ENCODE results near the gene BUB1. TPM values are rescaled to one million over a fixed set of nuclear protein-coding genes. Genes with fewer than 3 reads are reported as not detected.
"Not testable (repeated sequence)": the region's sequence is repeated elsewhere in the genome, so short reads cannot be mapped to it uniquely, and the experiment has no call there.

Gene BUB1
- total RNA-seq, 2 experiments from 2014 or later = 125 to 180 TPM

DNA sequence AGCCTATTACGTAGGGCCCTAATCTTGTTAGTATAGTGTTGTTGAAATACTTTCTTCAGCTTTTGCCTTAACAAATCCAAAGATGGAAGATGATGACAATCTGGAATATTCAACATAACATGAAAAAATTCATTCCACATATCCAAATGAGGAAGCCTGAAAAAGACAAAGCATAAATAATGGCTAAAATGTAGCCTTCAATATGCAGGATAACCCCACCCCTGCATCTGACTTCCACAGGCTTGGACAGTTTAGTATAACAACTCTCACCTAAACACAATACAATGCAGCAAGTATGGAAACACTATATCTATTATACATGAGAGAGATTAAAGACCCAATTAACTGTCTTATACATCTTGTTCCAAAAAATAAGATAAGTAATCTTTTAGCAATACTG lies 39.9 kb downstream of the BUB1 start:
- intact Hi-C loops (cut with micrococcal nuclease; ENCODE audit: unreplicated experiment) = no loop called here
- no peaks in the 10 kb centered on the region for H3K9me2 ChIP-seq (ENCODE audit: insufficient read depth, low read length)
- no peak overlapping the region for H3K4me3 ChIP-seq (ENCODE audit: low read depth, low read length, poor library complexity, severe bottlenecking)
- no peak for DNase-seq (ENCODE audit: low spot score)
- H3K4me1 ChIP-seq (ENCODE audit: insufficient read depth, low read length, poor library complexity, severe bottlenecking) = no peaks in the 10 kb centered on the region
- H3K4me2 ChIP-seq (ENCODE audit: low read length) = no peak overlapping the region
- H3K9me3 ChIP-seq (ENCODE audit: low read length) = no peaks in the 10 kb centered on the region
- ChIA-PET POLR2A (interaction anchor here (1.0 to 1.1 kb wide), 2 partner anchors 30 to 32 kb away, joined by 3 to 4 read pairs; no protein-coding TSS in a partner anchor), CTCF (ENCODE audit: unreplicated experiment) (no interaction called here)
- no peak for TF ChIP-seq CTCF (conservative IDR thresholded peaks at IDR 0.05; ENCODE audit: low read length)
- no peak overlapping the region for H3K27ac ChIP-seq (ENCODE audit: low read depth, low read length, poor library complexity, severe bottlenecking)
- no peak overlapping the region for H2AFZ ChIP-seq (ENCODE audit: low read length)
- H3K36me3 ChIP-seq (ENCODE audit: insufficient read depth, low read length) = peaks cover 79% of the 10 kb centered on the region
- H4K20me1 ChIP-seq (ENCODE audit: insufficient read depth, low read length) = no peaks in the 10 kb centered on the region
- no TSS peak for BruUV-seq (replicated peaks)
- peaks cover 4% of the 10 kb centered on the region; the same call in 1 of the 2 replicates for H3K79me2 ChIP-seq (ENCODE audit: insufficient read depth, low read depth, low read length)

GRCh38 chr2:110637093-110637492 lies 40.8 kb downstream of the BUB1 start:
- ChIA-PET CTCF (ENCODE audit: unreplicated experiment) (no interaction called here), POLR2A (interaction anchor here (1.1 kb wide), 1 partner anchor 33 kb away, joined by 4 read pairs; no protein-coding TSS in a partner anchor)
- Histone ChIP-seq H3K4me2 (ENCODE audit: low read length) (no peak overlapping the region), H2AFZ (ENCODE audit: low read length) (no peak overlapping the region), H3K4me3 (ENCODE audit: low read depth, low read length, poor library complexity, severe bottlenecking) (no peak overlapping the region), H4K20me1 (ENCODE audit: insufficient read depth, low read length) (no peaks in the 10 kb centered on the region), H3K9me2 (ENCODE audit: insufficient read depth, low read length) (no peaks in the 10 kb centered on the region), H3K27ac (ENCODE audit: low read depth, low read length, poor library complexity, severe bottlenecking) (no peak overlapping the region), H3K9me3 (ENCODE audit: low read length) (no peaks in the 10 kb centered on the region), H3K4me1 (ENCODE audit: insufficient read depth, low read length, poor library complexity, severe bottlenecking) (no peaks in the 10 kb centered on the region), H3K36me3 (ENCODE audit: insufficient read depth, low read length) (peaks cover 70% of the 10 kb centered on the region), H3K79me2 (ENCODE audit: insufficient read depth, low read depth, low read length) (no peaks in the 10 kb centered on the region)
- no peak for DNase-seq (ENCODE audit: low spot score)
- intact Hi-C loops (cut with micrococcal nuclease; ENCODE audit: unreplicated experiment) = no loop called here
- no TSS peak for BruUV-seq (replicated peaks)
- TF ChIP-seq EZH2phosphoT487 (IDR thresholded peaks at IDR 0.05; ENCODE audit: borderline replicate concordance, low read depth, low read length) = no peak
- TF ChIP-seq CTCF (conservative IDR thresholded peaks at IDR 0.05; ENCODE audit: low read length) = no peak

- DNase-seq (ENCODE audit: low spot score); POLR2A ChIA-PET; BruUV-seq (replicated peaks): not testable (repeated sequence)
Observed at GRCh38 chr2:110635949-110636628, 41.8 kb downstream of the BUB1 start.

DNA sequence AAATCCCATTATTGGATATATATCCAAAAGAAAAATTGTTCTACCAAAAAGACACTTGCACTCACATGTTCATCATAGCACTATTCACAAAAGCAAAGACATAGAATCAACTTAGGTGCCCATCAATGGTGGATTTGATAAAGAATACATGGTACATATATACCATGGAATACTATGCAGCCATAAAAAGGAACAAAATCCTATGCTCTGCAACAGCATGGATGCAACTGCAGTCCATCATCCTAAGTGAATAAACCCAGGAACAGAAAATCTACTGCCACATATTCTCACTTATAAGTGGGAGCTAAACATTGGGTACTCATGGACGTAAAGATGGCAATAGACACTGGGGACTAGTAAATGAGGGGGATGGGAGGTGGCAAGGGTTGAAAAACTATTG lies 50.5 kb downstream of the BUB1 start:
- H3K4me1 ChIP-seq (ENCODE audit: insufficient read depth, low read length, poor library complexity, severe bottlenecking); POLR2A ChIA-PET; H3K9me2 ChIP-seq (ENCODE audit: insufficient read depth, low read length); H3K36me3 ChIP-seq (ENCODE audit: insufficient read depth, low read length); intact Hi-C loops (cut with micrococcal nuclease; ENCODE audit: unreplicated experiment); H4K20me1 ChIP-seq (ENCODE audit: insufficient read depth, low read length); H3K4me3 ChIP-seq (ENCODE audit: low read depth, low read length, poor library complexity, severe bottlenecking); H3K4me2 ChIP-seq (ENCODE audit: low read length); DNase-seq (ENCODE audit: low spot score); BruUV-seq (replicated peaks); H2AFZ ChIP-seq (ENCODE audit: low read length); H3K79me2 ChIP-seq (ENCODE audit: insufficient read depth, low read depth, low read length); H3K27ac ChIP-seq (ENCODE audit: low read depth, low read length, poor library complexity, severe bottlenecking); CTCF ChIA-PET (ENCODE audit: unreplicated experiment); H3K9me3 ChIP-seq (ENCODE audit: low read length): not testable (repeated sequence)

More at GRCh38 chr2:110635949-110636628, 41.8 kb downstream of the BUB1 start:
- intact Hi-C loops (cut with micrococcal nuclease; ENCODE audit: unreplicated experiment); H3K27ac ChIP-seq (ENCODE audit: low read depth, low read length, poor library complexity, severe bottlenecking); H3K4me1 ChIP-seq (ENCODE audit: insufficient read depth, low read length, poor library complexity, severe bottlenecking); H3K9me3 ChIP-seq (ENCODE audit: low read length); CTCF ChIA-PET (ENCODE audit: unreplicated experiment); H3K4me3 ChIP-seq (ENCODE audit: low read depth, low read length, poor library complexity, severe bottlenecking); H3K4me2 ChIP-seq (ENCODE audit: low read length); H3K79me2 ChIP-seq (ENCODE audit: insufficient read depth, low read depth, low read length); H3K9me2 ChIP-seq (ENCODE audit: insufficient read depth, low read length); H2AFZ ChIP-seq (ENCODE audit: low read length); H4K20me1 ChIP-seq (ENCODE audit: insufficient read depth, low read length): not testable (repeated sequence)
- H3K36me3 ChIP-seq (ENCODE audit: insufficient read depth, low read length) = peaks cover 60% of the 10 kb centered on the region

DNA sequence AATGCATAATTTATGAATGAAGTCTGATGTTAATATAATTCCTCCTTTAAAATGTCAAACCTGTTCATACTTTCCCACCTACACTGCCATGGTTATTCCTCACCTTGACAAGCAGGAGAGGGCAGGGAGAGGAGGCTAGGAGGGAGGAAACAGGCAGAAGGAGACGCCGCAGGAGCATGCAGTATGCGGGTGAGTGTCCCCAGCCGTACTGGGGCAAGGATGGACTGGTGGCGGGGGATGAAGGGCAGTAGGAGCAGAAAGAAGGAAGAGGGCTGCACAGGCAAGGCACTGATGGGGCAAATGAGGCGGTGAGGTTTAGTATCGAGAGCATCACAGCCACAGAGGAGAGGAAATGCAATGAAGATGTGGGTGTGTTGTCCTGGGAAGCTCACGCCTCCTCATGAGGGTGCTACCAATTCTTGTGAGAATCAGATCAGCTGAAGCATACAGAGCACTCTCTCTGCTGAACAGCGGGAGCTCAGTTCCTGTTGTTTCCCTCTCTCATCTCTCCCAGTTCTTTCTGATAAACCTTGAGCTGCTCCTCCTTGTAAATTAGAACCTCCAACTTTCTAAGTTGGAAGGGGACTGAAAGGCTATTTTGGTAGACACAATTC lies 58.4 kb downstream of the BUB1 start:
- DNase-seq (ENCODE audit: low spot score); H2AFZ ChIP-seq (ENCODE audit: low read length); H4K20me1 ChIP-seq (ENCODE audit: insufficient read depth, low read length); H3K4me1 ChIP-seq (ENCODE audit: insufficient read depth, low read length, poor library complexity, severe bottlenecking); POLR2A ChIA-PET; H3K4me2 ChIP-seq (ENCODE audit: low read length); H3K4me3 ChIP-seq (ENCODE audit: low read depth, low read length, poor library complexity, severe bottlenecking); H3K9me2 ChIP-seq (ENCODE audit: insufficient read depth, low read length); H3K27ac ChIP-seq (ENCODE audit: low read depth, low read length, poor library complexity, severe bottlenecking); intact Hi-C loops (cut with micrococcal nuclease; ENCODE audit: unreplicated experiment); BruUV-seq (replicated peaks); H3K79me2 ChIP-seq (ENCODE audit: insufficient read depth, low read depth, low read length); H3K9me3 ChIP-seq (ENCODE audit: low read length); H3K36me3 ChIP-seq (ENCODE audit: insufficient read depth, low read length); CTCF ChIA-PET (ENCODE audit: unreplicated experiment): not testable (repeated sequence)
